Mammary epithelial cell (primary cell): ENCODE data around the gene TBX15.

ENCODE experiments used
- CTCF ChIP-seq, 2 donors: IDR thresholded peaks in 1 of 2; conservative IDR thresholded peaks in 1 of 2; 2 replicates each; pipeline ENCODE4 v1.5.1; 2011 to 2012; ENCODE audit warnings: inconsistent platforms in 2 of 2, low read length in 2 of 2, mild to moderate bottlenecking in 2 of 2, control low read depth in 1 of 2, low read depth in 1 of 2; ENCODE audit not compliant: insufficient read depth in 1 of 2; ENCODE audit errors: extremely low read depth in 1 of 2
- EZH2 ChIP-seq: IDR thresholded peaks from 2 replicates; pipeline ENCODE4 v1.6.1; 2012; ENCODE audit warnings: low read length, inconsistent platforms, borderline replicate concordance

GRCh38 chr1:118944546-118944945 is 43.6 kb downstream of the TBX15 start:
- no peak for TF ChIP-seq CTCF (conservative IDR thresholded peaks at IDR 0.05 in 1 of 2, IDR thresholded peaks at IDR 0.05 in 1 of 2; ENCODE audit: extremely low read depth in 1 of 2, insufficient read depth in 1 of 2, low read depth in 1 of 2, low read length in 2 of 2)
- TF ChIP-seq EZH2: no peak
